Nephron progenitor cell (in vitro differentiated cells): Measurements from ENCODE around the gene FAM174C.
"Not testable (repeated sequence)": the region's sequence is repeated elsewhere in the genome, so short reads cannot be mapped to it uniquely, and the experiment has no call there.

ENCODE experiments used
- DNase-seq: peaks from one replicate; pipeline ENCODE4 v3.0.0; 2021
- H3K27ac Mint-ChIP-seq: 2 replicates; pipeline ENCODE4 v1.8.0; 2021; ENCODE audit warnings: mild to moderate bottlenecking, moderate library complexity, mixed read lengths
- H3K27me3 Mint-ChIP-seq: 2 replicates; pipeline ENCODE4 v1.8.0; 2021; ENCODE audit warnings: mild to moderate bottlenecking, low read depth, mixed read lengths; ENCODE audit not compliant: poor library complexity
- H3K36me3 Mint-ChIP-seq: 2 replicates; pipeline ENCODE4 v1.8.0; 2021; ENCODE audit warnings: low read depth, mixed read lengths
- H3K4me1 Mint-ChIP-seq: 2 replicates; pipeline ENCODE4 v1.8.0; 2021; ENCODE audit warnings: mixed read lengths
- H3K4me3 Mint-ChIP-seq: 2 replicates; pipeline ENCODE4 v1.8.0; 2021; ENCODE audit warnings: mild to moderate bottlenecking, moderate library complexity, mixed read lengths
- H3K9me3 Mint-ChIP-seq: 2 replicates; pipeline ENCODE4 v1.8.0; 2021; ENCODE audit warnings: mild to moderate bottlenecking, moderate library complexity, mixed read lengths
- CTCF ChIP-seq: fragments of 200-600 bp; sonication (generic); IDR thresholded peaks from 2 replicates; pipeline ENCODE4 v1.5.0; 2021; ENCODE audit warnings: antibody characterized with exemption

The FAM174C gene

GRCh38 chr19:1315470-1316166, 40.3 kb downstream of the FAM174C start:
- Mint-ChIP-seq H3K27me3 (peaks cover 42% of the 10 kb centered on the region), H3K27ac (no peak overlapping the region), H3K4me3 (no peak overlapping the region), H3K36me3 (no peaks in the 10 kb centered on the region), H3K4me1 (peaks cover 21% of the 10 kb centered on the region), H3K9me3 (no peaks in the 10 kb centered on the region)
- TF ChIP-seq CTCF = peak; percentile 42
- DNase-seq = peak; percentile 70

GRCh38 chr19:1316466-1316865, 41.1 kb downstream of the FAM174C start:
- peaks cover 25% of the 10 kb centered on the region for H3K4me1 Mint-ChIP-seq
- peaks cover 45% of the 10 kb centered on the region for H3K27me3 Mint-ChIP-seq
- H3K27ac Mint-ChIP-seq = no peak overlapping the region
- TF ChIP-seq CTCF = no peak
- no peak overlapping the region for H3K4me3 Mint-ChIP-seq
- H3K9me3 Mint-ChIP-seq = no peaks in the 10 kb centered on the region
- DNase-seq = no peak
- H3K36me3 Mint-ChIP-seq = no peaks in the 10 kb centered on the region

GRCh38 chr19:1317274-1318003, 42.1 kb downstream of the FAM174C start:
- TF ChIP-seq CTCF = no peak
- H3K27me3 Mint-ChIP-seq = peaks cover 45% of the 10 kb centered on the region
- peaks cover 28% of the 10 kb centered on the region for H3K4me1 Mint-ChIP-seq
- DNase-seq = no peak
- H3K9me3 Mint-ChIP-seq = no peaks in the 10 kb centered on the region
- peak overlapping the region; percentile 33 for H3K4me3 Mint-ChIP-seq
- no peak overlapping the region for H3K27ac Mint-ChIP-seq
- H3K36me3 Mint-ChIP-seq = no peaks in the 10 kb centered on the region

GRCh38 chr19:1318678-1319471, 43.5 kb downstream of the FAM174C start:
- Mint-ChIP-seq H3K4me1 (peaks cover 30% of the 10 kb centered on the region), H3K27ac (no peak overlapping the region), H3K36me3 (no peaks in the 10 kb centered on the region), H3K4me3 (no peak overlapping the region), H3K9me3 (no peaks in the 10 kb centered on the region), H3K27me3 (peaks cover 43% of the 10 kb centered on the region)
- TF ChIP-seq CTCF = no peak
- DNase-seq = peak; percentile 54

- peaks cover 34% of the 10 kb centered on the region for H3K4me1 Mint-ChIP-seq
- DNase-seq, H3K9me3 Mint-ChIP-seq, H3K4me3 Mint-ChIP-seq, H3K27ac Mint-ChIP-seq, H3K36me3 Mint-ChIP-seq: not testable (repeated sequence)
- H3K27me3 Mint-ChIP-seq = peaks cover 33% of the 10 kb centered on the region
These were observed 44.9 kb downstream of the FAM174C start for GRCh38 chr19:1320282-1320650.

- Mint-ChIP-seq H3K36me3 (no peaks in the 10 kb centered on the region), H3K4me3 (no peak overlapping the region), H3K4me1 (peaks cover 34% of the 10 kb centered on the region), H3K27me3 (peaks cover 22% of the 10 kb centered on the region), H3K27ac (no peak overlapping the region), H3K9me3 (no peaks in the 10 kb centered on the region)
- DNase-seq = no peak
- TF ChIP-seq CTCF = no peak
These were observed 46.2 kb downstream of the FAM174C start for GRCh38 chr19:1321539-1321938.
